Spinal cord (tissue), 10 donors: ENCODE measurements around the gene LRP1B. TPM values are rescaled to one million over a fixed set of nuclear protein-coding genes. Genes with fewer than 3 reads are reported as not detected.
"Not testable (repeated sequence)": the region's sequence is repeated elsewhere in the genome, so short reads cannot be mapped to it uniquely, and the experiment has no call there.

Source experiments
- DNase-seq, 6 donors: peaks; one replicate each; pipeline versions ENCODE4 v3.0.0 to v3.0.0-alpha.2; 2013 to 2015; ENCODE audit warnings: low spot score in 6 of 6, low read depth in 4 of 6
- H3K27ac ChIP-seq: one replicate; pipeline ENCODE4 v1.5.1; 2013; ENCODE audit warnings: low read depth, low read length, control low read depth
- H3K27me3 ChIP-seq: one replicate; pipeline ENCODE4 v1.6.1; 2013; ENCODE audit warnings: low read length; ENCODE audit not compliant: control insufficient read depth, insufficient read depth
- H3K36me3 ChIP-seq: one replicate; pipeline ENCODE4 v1.6.1; 2013; ENCODE audit warnings: low read length; ENCODE audit not compliant: control insufficient read depth, insufficient read depth
- H3K4me1 ChIP-seq: one replicate; pipeline ENCODE4 v1.6.1; 2013; ENCODE audit warnings: low read length; ENCODE audit not compliant: control insufficient read depth, insufficient read depth
- H3K4me3 ChIP-seq: one replicate; pipeline ENCODE4 v1.5.1; 2013; ENCODE audit warnings: low read depth, low read length, control low read depth
- H3K9me3 ChIP-seq: one replicate; pipeline ENCODE4 v1.6.1; 2013; ENCODE audit warnings: low read length; ENCODE audit not compliant: control insufficient read depth, insufficient read depth
- WGBS: methylation state at CpG from one replicate; pipeline ENCODE4 v1.1.5; 2013; ENCODE audit warnings: missing lambda C conversion rate; ENCODE audit not compliant: insufficient coverage; 5-methylcytosine and 5-hydroxymethylcytosine counted together
- polyA plus RNA-seq, 2 donors: library from polyadenylated mRNA; unstranded; fragments of 120-200 nt; gene quantifications; one replicate each; pipeline ENCODE4 v1.2.1, GENCODE V29; 2013; ENCODE audit not compliant: insufficient read length in 2 of 2
- total RNA-seq, 2 donors: library from RNA; depleted of rRNA in 1 of 2; stranded (reverse); fragments of 120-200 nt in 1 of 2; fragments of >200 nt in 1 of 2; gene quantifications; one replicate each; pipeline versions ENCODE4 v1.2.3 to v1.2.4, GENCODE V29; 2013 to 2014
- donor health status: healthy.

Gene LRP1B
- total and polyA plus RNA-seq, 4 donors: 22.1 to 70.2 (median 32.1) TPM

GRCh38 chr2:142119347-142119746 lies 11.5 kb downstream of the LRP1B start:
- H3K36me3 ChIP-seq: no peaks in the 10 kb centered on the region
- no peaks in the 10 kb centered on the region for H3K4me1 ChIP-seq
- no peak overlapping the region for H3K4me3 ChIP-seq
- no peak for DNase-seq
- no peaks in the 10 kb centered on the region for H3K9me3 ChIP-seq
- H3K27me3 ChIP-seq: no peaks in the 10 kb centered on the region
- H3K27ac ChIP-seq: no peak overlapping the region

GRCh38 chr2:142112757-142113221 lies 18.0 kb downstream of the LRP1B start:
- Histone ChIP-seq H3K4me3 (no peak overlapping the region), H3K36me3 (no peaks in the 10 kb centered on the region), H3K27ac (no peak overlapping the region), H3K4me1 (no peaks in the 10 kb centered on the region), H3K27me3 (no peaks in the 10 kb centered on the region), H3K9me3 (no peaks in the 10 kb centered on the region)
- peak in 1 of 6 donors; percentile 34 for DNase-seq

GRCh38 chr2:142104134-142104758 lies 26.6 kb downstream of the LRP1B start:
- H3K27me3 ChIP-seq: no peaks in the 10 kb centered on the region
- H3K4me3 ChIP-seq: no peak overlapping the region
- no peaks in the 10 kb centered on the region for H3K4me1 ChIP-seq
- H3K9me3 ChIP-seq: no peaks in the 10 kb centered on the region
- DNase-seq: peak in 1 of 6 donors; percentile 40
- H3K36me3 ChIP-seq: no peaks in the 10 kb centered on the region
- WGBS: no CpG with 5 or more reads among the region's 2 CpGs
- no peak overlapping the region for H3K27ac ChIP-seq

GRCh38 chr2:142100970-142101369 lies 29.8 kb downstream of the LRP1B start:
- no peak overlapping the region for H3K27ac ChIP-seq
- no peaks in the 10 kb centered on the region for H3K27me3 ChIP-seq
- no CpG with 5 or more reads among the region's 1 CpG for WGBS
- H3K4me3 ChIP-seq: no peak overlapping the region
- H3K4me1 ChIP-seq: no peaks in the 10 kb centered on the region
- DNase-seq: peak in 2 of 6 donors; percentile 16 to 19
- no peaks in the 10 kb centered on the region for H3K36me3 ChIP-seq
- no peaks in the 10 kb centered on the region for H3K9me3 ChIP-seq

- no peaks in the 10 kb centered on the region for H3K36me3 ChIP-seq
- no peaks in the 10 kb centered on the region for H3K4me1 ChIP-seq
- no peaks in the 10 kb centered on the region for H3K27me3 ChIP-seq
- H3K9me3 ChIP-seq: no peaks in the 10 kb centered on the region
- 68% methylated on average over 2 of the region's 4 CpGs for WGBS
- no peak overlapping the region for H3K4me3 ChIP-seq
- no peak for DNase-seq
- no peak overlapping the region for H3K27ac ChIP-seq
Measured at GRCh38 chr2:142100139-142100873, 30.5 kb downstream of the LRP1B start.

- Histone ChIP-seq H3K4me1 (no peaks in the 10 kb centered on the region), H3K9me3 (no peaks in the 10 kb centered on the region), H3K36me3 (no peaks in the 10 kb centered on the region), H3K27me3 (no peaks in the 10 kb centered on the region), H3K27ac (no peak overlapping the region), H3K4me3 (no peak overlapping the region)
- WGBS: no CpG with 5 or more reads among the region's 3 CpGs
- no peak for DNase-seq
Measured at GRCh38 chr2:142097711-142098110, 33.1 kb downstream of the LRP1B start.

GRCh38 chr2:142095647-142096046 lies 35.2 kb downstream of the LRP1B start:
- Histone ChIP-seq H3K27me3 (no peaks in the 10 kb centered on the region), H3K36me3 (no peaks in the 10 kb centered on the region), H3K4me3 (no peak overlapping the region), H3K9me3 (no peaks in the 10 kb centered on the region), H3K4me1 (no peaks in the 10 kb centered on the region), H3K27ac (no peak overlapping the region)
- DNase-seq: no peak
- no CpG with 5 or more reads among the region's 2 CpGs for WGBS

- no CpG with 5 or more reads among the region's 2 CpGs for WGBS
- H3K27ac ChIP-seq: no peak overlapping the region
- no peak overlapping the region for H3K4me3 ChIP-seq
- no peaks in the 10 kb centered on the region for H3K36me3 ChIP-seq
- no peaks in the 10 kb centered on the region for H3K27me3 ChIP-seq
- H3K4me1 ChIP-seq: no peaks in the 10 kb centered on the region
- DNase-seq: no peak
- no peaks in the 10 kb centered on the region for H3K9me3 ChIP-seq
Measured at GRCh38 chr2:142094233-142094632, 36.6 kb downstream of the LRP1B start.

GRCh38 chr2:142088058-142088568 lies 42.7 kb downstream of the LRP1B start:
- no peaks in the 10 kb centered on the region for H3K27me3 ChIP-seq
- no peak overlapping the region for H3K27ac ChIP-seq
- no peaks in the 10 kb centered on the region for H3K4me1 ChIP-seq
- WGBS: no CpG with 5 or more reads among the region's 2 CpGs
- H3K9me3 ChIP-seq: no peaks in the 10 kb centered on the region
- no peaks in the 10 kb centered on the region for H3K36me3 ChIP-seq
- no peak for DNase-seq
- no peak overlapping the region for H3K4me3 ChIP-seq

GRCh38 chr2:142087585-142087984 lies 43.2 kb downstream of the LRP1B start:
- not testable (repeated sequence) for H3K27ac ChIP-seq, H3K36me3 ChIP-seq, H3K4me1 ChIP-seq, H3K9me3 ChIP-seq, H3K27me3 ChIP-seq, H3K4me3 ChIP-seq, DNase-seq
- no CpG with 5 or more reads among the region's 2 CpGs for WGBS
